Daoy (cell line): ENCODE measurements around the gene MGST1. TPM values are rescaled to one million over a fixed set of nuclear protein-coding genes. Genes with fewer than 3 reads are reported as not detected.
A peak's percentile ranks its signal among the peaks of the same experiment; 100 is the strongest.

Experiments used
- DNase-seq: peaks from one replicate; pipeline ENCODE4 v3.0.0-alpha.2; 2015; ENCODE audit warnings: low read depth
- total RNA-seq: library from RNA; depleted of rRNA; stranded (reverse); fragments of >200 nt; shearing (Covaris generic); gene quantifications from 2 replicates; pipeline ENCODE4 v1.2.3, GENCODE V29; 2014; rRNA removed

Gene MGST1, protein sequence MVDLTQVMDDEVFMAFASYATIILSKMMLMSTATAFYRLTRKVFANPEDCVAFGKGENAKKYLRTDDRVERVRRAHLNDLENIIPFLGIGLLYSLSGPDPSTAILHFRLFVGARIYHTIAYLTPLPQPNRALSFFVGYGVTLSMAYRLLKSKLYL
- 44.5 and 56.7 TPM in 2 replicates for total RNA-seq

DNA sequence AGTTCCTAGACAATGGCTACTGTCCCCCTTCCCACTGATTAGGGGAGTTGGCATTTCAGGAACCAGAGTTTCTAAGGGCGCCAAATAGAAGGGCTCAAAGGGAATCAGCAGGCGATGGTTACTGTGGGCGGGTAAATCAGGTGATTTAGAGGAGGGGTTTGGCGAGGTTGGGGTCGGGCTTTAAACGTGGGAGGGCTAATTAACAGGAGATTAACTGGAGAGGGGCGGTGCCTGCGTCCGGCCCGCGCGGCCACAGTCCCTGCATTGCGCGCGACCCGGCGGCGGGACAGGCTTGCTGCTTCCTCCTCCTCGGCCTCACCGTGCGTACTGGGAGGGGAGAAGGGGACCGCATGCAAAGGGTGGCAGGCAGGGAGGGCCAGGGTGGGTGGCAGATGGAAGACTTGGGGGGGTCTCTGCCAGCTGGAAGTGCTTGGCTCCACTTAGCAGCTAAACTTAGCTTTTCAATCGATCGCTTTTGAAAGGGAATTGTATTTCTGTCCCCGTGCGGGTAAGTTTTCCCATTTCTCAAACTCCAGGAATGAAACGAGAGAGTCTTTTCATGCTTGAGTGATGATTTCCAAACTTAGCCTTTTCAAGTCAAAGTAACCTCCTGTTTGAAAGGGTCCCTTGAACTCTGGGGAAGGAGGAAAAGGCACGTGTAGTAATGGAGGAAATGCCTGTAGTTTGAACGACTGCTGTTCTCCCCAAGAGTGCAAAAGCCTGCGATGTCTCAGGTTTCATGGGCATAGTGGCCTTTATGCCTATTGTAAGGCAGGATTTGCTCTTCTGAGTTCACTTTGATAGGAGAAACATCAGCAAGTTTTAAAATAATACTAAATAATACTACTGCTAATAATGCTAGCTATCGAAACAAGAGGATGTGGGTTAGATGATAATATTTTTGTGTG lies at the start of gene MGST1:
TSS of gene MGST1 (plus strand) at position 255 of the 908 bp plus-strand sequence. CDS start 6,608 bp downstream, outside the sequence.
- peak; percentile 86 for DNase-seq

DNA sequence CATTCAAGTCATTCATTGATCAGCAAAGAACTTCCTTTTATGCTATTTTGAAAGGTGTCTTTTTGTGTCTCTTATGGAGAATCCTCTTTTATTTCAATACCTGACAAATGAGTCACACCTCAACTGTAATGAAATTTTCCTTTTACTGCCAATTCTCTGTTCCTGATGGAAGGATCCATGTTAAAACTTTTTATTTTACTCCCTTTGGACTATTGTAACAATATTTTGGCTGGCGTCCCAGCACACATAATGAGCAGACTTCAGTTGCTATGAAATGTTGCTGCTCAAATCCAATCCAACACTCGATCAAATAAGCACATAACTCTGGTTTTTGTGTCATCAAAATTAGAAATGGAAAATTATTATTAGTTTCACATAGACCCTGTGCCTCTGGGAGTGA lies 48.0 kb upstream of the MGST1 start:
- no peak for DNase-seq

DNA sequence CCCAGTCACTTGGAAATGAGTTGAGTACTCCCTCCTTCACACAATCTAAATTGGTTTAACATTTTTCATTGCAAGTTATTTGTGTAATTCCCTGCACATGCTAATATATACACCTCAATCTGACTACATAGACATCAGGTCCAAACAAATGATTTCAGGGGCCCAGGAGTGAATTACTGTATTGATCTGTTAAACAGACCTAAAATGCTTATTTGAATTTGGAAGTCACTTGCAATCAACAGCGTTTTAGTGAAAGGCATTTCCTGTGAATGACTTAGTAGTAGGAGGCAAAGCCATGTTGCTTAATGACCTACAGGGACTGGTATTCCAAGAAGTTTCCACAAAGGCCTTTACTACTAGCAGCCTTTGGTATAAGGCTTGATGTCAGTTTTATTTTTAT lies 47.3 kb upstream of the MGST1 start:
- DNase-seq, result no peak

DNA sequence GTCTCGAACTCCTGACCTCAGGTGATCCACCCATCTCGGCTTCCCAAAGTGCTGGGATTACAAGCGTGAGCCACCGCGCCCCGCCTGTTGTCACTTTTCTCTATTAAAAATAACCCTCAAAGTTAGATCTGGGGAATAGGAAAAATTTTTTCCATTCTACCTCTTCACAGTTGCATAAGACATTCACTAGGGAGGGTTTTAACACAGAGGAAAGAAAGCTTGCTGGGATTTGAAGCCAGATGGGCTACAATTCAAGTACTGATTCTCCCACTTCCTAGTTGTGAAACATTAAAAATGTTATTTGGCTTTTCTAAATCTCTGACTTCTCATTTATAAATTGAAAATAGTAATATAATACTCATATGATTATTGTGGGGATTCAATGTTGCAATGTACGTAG lies 46.7 kb upstream of the MGST1 start:
- DNase-seq, result no peak

DNA sequence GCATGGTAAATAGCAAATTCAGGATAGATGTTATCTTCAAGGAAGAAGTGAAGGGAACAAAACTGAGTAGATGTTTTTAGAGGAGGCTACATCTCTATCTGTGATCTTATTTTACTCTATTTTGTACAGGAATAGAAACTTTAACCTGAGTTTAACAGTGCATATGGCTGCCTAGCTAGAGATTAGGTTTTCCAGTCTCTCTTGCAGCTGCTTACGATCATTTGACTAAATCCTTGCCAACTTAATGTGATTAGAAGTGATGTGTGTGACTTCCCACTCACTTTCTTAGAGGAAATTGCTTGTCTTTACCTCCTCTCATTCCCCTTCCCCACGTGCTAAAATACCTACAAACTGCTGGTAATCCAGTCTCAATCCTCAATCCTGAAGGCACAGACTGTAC lies 43.5 kb upstream of the MGST1 start:
- DNase-seq, result no peak

DNA sequence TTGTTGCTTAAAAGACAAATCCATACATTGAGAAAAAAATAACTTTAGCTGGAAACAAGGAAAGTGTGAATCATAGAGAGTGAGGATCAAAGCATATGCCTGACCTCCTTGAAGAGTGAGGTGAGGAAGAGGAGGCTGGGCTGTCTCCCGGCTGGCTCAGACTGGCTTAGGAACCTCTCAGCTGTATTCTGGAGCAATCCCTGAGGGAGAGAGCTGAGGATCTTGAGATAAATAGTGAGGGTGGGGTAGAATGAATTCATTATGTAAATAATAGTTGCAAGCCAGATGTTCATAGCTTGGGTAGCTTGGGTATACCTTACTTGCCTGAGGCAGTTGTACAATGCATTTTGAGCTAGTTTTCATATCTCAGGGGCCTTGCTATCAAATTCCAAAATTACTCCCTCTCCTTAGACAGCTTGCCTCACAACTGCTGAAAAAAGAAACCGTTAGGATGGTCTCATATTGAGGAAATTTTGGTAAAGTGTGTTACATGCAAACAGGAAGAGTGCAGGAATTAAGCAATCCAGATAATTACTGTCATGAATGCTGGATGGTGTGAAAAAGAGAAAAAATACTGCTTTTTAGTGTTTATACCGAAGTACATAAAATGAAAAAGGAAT lies 39.5 kb upstream of the MGST1 start:
- DNase-seq, result no peak

DNA sequence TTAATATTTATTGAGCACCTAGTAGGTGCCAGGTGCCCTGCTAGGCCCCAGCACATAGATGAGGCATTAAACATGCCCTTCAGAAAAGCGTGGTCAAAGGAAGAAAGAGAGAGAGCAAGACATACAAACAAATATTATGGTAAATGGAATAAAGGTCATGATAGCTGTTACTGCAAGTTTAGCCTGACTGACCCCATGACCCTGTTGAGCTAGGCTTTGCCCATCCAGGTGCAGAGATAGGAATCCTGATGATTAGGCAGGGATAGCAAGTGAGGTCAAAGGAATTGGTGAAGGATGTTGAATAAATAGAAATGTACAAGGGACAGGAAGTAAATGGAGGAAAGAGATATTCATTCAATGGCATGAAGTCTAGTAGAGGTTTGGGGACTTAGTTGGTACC lies 36.5 kb upstream of the MGST1 start:
- no peak for DNase-seq

DNA sequence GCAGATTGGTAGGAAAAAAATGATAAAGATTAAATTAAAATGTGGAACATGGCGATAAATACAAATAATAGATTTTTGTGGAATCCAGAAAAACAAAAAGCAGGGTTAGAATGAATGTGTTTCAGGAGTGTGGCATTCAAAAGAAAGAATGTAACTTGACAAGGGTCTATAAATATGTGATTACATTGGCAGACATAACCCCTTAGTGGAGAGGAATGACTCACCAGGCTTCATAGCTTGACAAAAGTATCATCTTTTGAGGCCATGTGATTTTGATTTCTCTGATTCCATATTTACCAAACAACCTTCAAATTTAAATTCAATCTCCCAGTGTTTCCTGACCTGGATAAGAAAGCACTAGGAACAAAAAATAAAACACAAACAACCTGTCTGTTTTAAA lies 24.4 kb upstream of the MGST1 start:
- peak; percentile 27 for DNase-seq

DNA sequence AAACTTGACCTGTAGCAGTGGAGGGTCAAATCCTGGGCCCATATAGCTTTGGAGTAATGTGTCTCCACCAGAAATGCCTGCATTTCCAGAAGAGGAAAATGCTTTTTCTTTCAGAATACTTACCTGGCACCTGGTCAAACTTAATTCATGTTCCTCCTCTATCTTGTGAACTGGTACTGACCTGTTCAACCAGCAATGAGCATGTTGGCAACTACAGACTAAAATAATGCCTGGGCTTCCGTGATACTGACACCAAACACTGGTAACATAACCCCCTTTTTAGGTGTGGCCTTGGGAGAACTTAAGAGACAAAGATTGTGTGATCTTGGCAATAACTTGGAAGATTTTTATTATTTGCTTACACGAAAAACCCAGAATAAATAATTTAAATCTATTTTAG lies 23.8 kb upstream of the MGST1 start:
- no peak for DNase-seq

DNA sequence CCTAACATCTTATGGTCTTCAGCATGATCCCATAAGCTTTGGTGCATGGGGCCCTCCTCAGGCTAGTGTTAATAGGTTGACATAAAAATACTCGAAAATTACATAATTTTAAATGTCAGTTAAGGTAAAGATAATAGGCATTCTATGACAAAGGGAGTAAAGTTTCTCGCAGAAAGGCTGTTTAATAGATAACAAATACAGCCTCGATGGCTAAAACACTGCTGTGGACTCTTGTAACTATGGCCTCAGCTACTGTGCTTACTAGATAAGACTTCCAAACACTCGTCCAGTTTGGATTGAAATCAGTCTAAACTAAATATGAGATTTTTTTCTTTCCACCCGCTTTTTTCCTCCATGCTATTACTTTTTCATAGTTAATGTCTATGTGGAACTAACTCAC lies 23.2 kb upstream of the MGST1 start:
- no peak for DNase-seq

DNA sequence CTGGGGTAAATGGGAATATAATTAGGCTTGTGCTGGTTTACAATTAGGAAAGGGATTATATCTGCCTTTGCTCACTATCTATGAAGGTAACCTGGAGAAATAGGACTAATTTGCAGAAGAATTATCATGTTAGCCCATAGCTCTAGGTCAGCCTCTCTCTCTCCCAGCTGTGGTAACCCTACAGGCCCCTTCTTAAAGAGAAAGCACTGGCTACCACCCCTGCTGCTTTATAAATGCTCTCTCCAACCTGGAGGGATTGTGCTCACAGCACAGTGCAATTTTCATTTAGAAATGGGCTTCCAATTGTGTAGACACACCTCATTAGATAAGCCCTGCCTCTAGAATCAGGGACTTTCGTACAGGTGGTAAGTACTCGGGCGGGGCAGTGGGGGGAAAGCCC lies 22.7 kb upstream of the MGST1 start:
- no peak for DNase-seq

DNA sequence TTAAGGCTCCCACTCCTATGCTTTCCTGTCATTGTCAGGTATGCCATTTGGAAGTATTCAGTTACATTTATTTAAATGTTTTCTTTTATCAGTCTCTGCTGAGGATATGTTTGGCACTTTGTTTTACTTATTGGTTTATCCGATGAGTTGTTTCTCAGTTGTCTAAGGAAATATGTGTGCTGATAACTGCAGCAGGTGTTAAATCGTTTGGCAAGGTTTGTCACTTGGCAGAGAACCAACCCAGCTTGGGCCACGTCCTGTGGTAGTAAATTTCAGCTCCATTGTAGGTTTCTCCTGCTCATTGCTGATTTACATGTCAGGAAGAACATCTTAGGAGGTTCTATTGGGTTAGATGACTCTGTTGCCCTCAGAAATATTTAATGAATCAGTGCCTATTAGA lies 22.0 kb upstream of the MGST1 start:
- no peak for DNase-seq

DNA sequence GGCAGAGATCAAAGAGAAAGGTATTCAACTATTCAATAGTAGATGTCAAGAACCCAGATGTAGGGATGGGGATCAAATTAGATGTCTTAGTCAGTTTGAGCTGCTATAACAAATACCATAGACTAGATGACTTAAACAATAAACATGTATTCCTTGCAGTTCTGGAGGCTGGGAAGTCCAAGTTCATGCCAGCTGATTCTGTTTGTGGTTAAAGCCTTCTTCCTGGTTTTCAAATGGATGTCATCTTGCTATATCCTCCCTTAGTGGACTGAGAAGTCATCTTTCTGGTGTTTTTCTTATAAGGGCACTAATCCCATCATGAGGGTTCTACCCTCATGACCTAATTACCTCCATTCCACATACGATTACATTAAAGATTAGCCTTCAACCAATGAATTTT lies 19.5 kb upstream of the MGST1 start:
- no peak for DNase-seq

DNA sequence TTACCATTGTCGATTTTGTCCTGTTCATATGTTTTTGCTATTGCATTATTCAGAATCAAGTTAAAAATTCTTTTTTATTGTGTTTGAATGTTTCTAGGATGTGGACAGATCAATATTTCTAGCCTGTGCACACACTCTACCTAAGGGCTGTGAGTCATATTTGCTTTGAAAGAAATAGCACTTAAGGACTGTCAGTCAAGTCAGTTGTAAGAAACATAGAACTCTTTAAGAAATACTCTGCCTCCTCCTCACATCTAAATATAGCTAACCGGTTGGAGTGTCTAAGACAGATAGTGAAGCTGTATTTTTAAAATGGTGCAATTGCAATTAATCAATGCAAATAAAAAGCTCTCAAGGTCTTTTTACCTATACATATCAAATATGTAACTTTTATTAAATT lies 17.9 kb upstream of the MGST1 start:
- DNase-seq, result no peak

DNA sequence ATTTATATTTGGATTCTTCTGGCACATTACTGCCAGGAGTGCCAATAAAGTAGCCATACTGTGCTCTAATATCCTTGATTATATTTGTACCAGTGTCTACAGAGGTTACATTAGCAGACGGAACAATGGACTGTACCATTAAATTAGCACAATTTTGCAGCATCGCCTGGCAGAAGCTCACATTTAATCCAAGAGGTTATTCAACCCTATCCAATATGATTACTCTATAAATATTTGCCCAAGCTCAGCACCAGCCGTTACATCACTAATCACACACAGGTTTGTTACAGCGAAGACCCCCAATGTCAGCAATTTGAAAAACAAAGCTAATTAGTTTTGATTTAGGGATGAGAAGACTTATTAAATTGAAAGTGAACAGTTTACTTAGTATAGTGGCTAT lies 16.9 kb upstream of the MGST1 start:
- no peak for DNase-seq

DNA sequence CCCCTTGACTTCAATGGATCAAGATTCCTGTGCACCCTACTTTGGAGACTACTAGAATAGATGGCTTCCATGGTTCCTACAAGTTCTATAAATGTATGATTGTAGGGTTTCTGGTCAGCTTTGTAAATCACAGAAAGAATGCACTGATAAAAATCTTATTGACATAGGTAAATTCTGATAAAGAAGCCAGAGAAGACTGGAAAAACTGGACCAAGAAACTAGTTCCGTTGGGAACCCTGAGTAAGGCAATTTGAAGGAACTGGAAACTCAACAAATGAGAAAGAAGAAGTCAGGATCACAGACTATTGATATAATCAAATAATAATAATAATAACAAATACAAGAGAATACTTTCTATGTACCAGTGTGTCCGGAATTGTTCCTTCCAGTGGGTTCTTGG lies 15.4 kb upstream of the MGST1 start:
- DNase-seq, result no peak

DNA sequence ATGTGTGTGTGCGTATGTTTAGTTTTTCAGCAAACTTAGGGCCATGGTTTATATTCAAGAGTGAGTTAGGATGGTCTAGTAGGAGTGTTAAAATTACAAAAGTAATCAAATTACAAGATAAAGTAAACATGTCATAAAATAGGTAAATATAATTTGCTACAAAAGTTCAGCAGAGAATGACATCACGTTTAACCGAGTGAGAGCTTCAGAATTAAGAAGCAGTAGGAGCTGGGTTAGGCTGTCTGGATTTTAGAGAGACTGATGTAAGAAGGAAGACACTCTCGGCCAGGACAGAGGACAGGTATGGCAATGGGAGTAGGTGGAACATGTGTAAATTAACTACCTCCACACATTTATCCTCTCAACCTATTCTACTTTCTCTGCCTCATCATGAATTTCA lies 11.6 kb upstream of the MGST1 start:
- DNase-seq, result no peak

DNA sequence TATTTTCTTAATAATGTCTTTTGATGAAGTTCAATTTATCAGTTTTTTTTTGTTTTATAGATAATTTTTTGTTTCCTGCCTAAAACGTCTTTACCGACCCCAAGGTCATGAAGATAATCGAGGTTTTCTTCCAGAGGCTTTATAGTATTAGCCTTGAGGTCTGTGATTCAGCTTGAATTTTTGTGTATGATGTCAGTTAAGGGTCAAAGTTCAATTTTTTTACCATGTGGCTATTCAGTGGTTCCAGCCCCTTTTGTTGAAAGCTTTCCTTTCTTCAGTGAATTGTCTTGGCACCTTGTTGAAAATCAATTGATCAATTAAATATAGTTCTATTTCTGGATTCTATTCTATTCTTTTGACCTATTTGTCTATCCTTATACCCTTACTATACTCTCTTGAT lies 3.2 kb upstream of the MGST1 start:
- DNase-seq, result no peak

DNA sequence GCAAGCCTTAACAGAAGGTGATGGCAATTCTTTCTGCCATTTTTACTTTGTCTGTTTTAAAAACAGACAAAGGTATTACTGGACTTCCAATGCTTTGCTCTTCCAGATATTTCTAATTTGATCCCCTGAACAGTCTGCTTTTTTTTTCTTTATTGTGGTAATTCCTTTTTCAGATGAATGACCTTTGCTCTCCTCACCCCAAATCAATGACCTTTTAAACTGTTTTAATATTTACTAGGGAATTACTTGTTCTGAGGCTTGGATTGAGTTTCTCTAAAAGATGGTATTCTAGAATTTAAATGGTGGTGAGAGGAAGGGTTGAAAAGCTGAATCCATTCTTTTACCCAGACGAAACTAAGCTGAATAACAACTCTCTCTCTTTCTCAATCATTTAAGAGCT lies 2.3 kb upstream of the MGST1 start:
- no peak for DNase-seq

DNA sequence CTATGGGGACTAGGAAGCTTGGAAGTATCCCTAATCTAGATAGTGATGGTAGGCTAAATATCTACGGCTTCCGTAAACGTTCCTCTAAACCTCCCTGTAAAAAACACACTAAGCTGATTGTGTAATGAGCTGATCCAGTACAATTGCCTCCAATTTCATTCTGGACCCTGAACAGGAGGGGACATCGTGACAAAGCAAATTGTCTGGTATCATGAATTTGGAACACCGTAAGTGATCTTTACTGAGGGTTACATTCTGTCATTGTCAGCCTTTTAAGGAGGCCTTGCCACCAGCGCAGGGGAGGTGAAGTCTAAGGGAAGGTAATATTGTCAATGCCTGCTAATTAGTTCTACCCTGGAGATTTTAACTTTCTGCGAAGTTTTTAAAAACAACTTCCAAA lies 487 bp upstream of the MGST1 start:
- no peak for DNase-seq

DNA sequence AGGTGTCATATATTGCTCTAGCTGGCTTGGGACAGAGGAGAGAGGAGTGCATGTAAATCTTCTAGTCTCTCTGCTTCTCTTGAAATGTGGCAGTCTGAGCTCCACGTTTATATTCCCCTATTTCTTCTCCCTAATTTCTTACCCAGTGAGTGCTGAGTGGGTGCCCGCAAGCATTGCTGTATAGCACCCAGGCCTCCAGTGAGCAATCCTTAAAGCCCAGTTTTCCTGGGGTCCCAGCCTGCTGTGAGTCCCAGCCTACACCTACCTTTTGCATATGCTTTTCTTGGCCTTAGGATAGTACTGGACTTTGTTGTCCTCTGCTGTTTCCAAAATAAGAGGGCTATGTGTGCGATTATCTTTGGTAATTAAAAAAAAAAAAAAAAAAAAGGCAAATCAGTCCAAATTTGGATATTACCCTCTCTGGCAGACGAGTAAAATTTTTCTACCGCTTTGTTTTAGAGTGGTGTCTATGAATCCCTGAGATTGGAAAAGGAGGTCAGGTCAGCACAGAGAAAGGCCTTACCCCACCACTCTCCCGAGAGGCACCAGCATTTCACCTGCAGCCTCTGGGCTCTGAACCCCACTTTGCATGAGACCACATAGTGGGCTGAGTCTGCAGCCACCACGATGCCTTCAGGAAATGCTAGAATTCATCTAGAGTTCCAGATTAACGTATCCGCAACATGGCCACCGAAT lies 1.1 kb downstream of the MGST1 start:
- peak; percentile 37 for DNase-seq

DNA sequence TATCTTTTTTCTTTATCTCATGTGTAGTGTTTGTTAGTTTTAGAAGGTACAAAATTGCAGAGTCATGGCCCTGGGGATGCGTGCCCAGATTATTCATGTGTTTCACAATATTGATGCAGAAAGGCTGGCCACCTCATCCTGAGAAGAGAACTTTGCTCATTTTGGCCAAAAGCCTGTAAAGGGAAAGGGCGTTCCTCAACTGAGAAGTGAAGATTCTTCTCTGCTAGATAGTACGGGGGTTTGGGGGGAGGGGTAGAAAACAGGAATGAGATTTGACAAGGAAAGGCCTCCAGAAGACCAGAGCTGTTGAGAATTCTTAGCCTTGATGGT lies 1.7 kb downstream of the MGST1 start:
- peak; percentile 85 for DNase-seq

DNA sequence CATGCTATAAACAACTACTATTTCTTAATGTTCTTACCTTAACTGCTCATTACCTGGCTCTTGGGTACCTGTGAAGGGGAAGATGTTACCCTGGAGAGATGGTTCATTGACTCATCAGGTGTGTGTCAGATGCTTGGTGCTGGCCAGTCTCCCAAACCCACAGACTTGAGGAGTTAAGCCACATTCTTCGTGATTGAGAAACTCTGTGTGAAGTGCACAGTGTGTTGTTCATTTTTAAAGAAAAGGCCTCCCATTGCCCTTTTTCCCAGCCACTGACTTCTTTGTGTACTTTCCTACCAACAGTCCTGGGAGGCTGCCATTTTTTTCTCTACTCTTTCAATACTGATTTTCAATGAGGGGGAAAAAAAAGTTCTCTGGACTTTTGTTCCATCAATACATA lies 3.2 kb downstream of the MGST1 start:
- DNase-seq, result peak; percentile 88
